IPS-NIHi7 (cell line): ENCODE data around the gene COG2.
"Not testable (repeated sequence)": the region's sequence is repeated elsewhere in the genome, so short reads cannot be mapped to it uniquely, and the experiment has no call there.

Experiments
- DNase-seq: peaks from one replicate; pipeline ENCODE4 v3.0.0; 2012; ENCODE audit warnings: mixed read lengths; ENCODE audit errors: extremely low spot score

The COG2 gene

DNA sequence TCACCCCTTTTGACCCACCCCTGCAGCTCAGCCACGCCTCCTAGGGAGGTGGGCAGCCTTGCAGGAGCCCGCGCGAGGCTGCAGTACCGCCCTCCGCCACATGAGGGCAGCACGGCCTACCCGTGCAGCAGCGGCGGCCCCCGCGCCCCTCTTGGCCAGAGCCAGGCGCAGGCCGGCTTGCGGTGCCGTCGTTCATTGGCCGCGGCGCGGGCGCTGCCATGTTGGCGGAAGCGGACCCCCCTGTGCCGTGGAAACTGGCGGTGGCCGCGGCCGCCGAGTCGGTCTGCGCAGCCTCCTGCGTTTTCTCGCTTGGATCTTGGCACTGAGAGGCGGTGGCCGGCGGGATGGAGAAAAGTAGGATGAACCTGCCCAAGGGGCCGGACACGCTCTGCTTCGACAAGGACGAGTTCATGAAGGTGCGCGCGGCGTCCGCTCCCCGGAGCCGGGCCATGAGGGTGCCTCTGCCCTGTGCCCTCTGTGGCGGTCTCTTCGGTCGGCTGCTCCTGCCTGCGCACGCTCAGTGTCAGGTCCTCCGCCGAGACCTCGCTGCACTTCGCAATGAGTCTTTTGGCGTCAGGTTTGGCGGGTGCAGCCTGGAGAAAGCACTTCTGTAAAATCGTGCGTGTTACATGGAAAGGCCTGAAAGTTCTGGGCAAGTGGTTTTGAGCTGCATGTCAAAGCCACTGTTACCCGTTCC lies at the start of gene COG2:
COG2 (plus strand) TSS at position 219 of the 697 bp plus-strand sequence; CDS start at position 345, 126 bp downstream.
- peak; percentile 99 for DNase-seq

- DNase-seq: no peak
Observed at GRCh38 chr1:230592848-230593414, 49.4 kb upstream of the COG2 start.

DNA sequence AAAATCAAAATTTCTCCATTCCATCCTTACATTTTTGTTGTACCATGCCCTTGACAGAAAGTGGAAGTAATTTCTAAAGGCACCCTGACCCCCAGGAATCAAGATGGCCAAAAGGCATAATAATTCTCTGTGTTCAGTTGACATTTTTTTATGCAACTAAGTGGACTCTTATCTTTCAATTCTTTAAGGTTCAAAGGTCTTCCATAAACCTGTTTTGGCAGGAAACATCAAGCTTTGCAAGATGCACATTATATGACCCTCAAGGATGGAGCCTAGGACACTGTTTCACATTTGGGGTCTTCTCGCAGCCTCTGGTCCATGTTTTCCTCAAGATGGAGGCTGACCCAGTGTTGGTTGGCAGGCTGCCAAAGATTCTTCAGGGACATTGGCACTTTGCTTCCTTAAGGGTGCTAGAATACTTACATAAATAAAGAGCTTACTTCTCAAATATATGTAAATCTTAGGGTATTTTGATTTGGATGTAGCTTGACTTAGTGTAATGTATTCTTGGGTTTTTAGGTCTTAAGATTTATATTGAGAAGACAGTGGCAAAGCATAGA lies 48.0 kb upstream of the COG2 start:
- DNase-seq: no peak

GRCh38 chr1:230595181-230595580 lies 47.1 kb upstream of the COG2 start:
- DNase-seq: no peak

DNA sequence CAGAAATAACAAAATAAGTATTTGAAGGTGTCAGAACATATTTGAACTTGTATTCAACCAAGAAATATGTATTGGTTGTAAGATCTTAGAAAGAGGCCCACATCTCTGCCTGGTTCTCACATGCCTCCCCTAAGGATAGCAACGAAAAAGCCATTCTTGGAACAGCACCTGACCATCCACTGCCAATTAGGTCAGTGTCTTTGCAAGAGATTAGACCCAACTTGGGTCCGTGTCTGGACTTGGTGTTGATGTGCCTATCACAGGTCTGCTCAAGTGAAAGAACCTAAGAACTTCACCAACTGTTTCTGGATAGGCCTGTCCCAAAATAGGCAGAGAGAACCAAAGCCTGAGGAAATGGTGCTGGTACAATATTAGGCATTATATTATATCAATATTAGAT lies 46.0 kb upstream of the COG2 start:
- DNase-seq: no peak

GRCh38 chr1:230598745-230599144 lies 43.5 kb upstream of the COG2 start:
- DNase-seq: no peak

- DNase-seq: no peak
Observed at GRCh38 chr1:230599926-230600656, 42.2 kb upstream of the COG2 start.

- DNase-seq: not testable (repeated sequence)
Observed at GRCh38 chr1:230600657-230601400, 41.5 kb upstream of the COG2 start.

GRCh38 chr1:230609208-230609607 lies 33.1 kb upstream of the COG2 start:
- DNase-seq: no peak

- DNase-seq: no peak
Observed at GRCh38 chr1:230610589-230610988, 31.7 kb upstream of the COG2 start.

- no peak for DNase-seq
Observed at GRCh38 chr1:230611128-230611877, 31.0 kb upstream of the COG2 start.

DNA sequence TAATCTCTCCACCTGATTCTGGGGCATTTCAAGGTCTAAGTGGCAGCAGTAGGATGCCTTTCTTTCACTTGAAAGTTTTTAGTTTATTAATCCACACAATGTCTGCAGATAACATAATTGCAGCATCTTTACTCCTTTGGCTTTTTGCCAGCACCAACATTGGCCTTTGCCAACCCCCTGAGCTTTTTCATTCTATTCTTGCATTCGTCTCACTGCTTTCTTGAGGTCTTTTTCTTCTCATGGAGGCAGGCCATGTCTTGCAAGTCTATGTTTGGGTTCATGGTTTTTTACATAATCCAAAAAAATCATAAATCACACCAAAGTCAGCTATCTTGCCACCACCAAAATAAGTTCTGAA lies 30.4 kb upstream of the COG2 start:
- DNase-seq: no peak

GRCh38 chr1:230612651-230613050 lies 29.6 kb upstream of the COG2 start:
- DNase-seq: no peak

DNA sequence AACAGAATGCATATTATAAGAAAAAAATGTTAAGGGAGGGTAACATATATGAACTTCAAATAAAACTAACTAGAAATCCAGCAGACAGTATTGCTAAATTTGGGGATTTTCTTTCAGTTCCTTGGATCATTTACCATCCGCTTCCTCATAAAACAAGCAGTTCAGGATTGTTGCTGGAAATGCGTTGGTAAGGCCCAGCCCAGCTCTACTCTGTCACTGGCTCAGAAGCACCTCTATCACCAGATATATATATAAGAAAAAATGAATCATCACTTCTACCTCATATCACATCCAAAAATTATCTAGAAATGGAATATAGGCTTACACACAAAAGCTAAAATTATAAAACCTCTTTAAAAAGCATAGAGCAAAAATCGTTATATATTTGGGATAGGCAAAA lies 28.2 kb upstream of the COG2 start:
- DNase-seq: no peak

DNA sequence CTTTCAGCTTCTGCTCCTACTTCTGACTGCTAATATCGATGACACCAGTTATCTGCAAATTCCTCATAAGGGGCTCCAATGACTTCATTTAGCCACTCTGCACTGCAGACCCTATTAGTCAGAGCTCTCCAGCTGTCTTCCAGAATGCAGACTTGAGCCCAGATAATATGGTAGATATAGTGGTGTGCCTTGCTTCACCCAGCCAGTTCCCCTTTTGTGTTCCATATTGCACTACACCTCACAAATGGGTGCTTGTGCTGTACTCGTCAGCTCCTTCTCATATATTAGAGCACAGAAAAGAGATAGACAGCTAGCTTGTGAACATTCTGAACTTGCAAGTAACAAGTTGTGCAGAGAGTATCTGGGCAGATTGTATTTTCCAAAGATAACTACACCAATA lies 23.7 kb upstream of the COG2 start:
- DNase-seq: no peak

- no peak for DNase-seq
Observed at GRCh38 chr1:230620649-230621323, 21.5 kb upstream of the COG2 start.

GRCh38 chr1:230621324-230622030 lies 20.8 kb upstream of the COG2 start:
- no peak for DNase-seq

DNA sequence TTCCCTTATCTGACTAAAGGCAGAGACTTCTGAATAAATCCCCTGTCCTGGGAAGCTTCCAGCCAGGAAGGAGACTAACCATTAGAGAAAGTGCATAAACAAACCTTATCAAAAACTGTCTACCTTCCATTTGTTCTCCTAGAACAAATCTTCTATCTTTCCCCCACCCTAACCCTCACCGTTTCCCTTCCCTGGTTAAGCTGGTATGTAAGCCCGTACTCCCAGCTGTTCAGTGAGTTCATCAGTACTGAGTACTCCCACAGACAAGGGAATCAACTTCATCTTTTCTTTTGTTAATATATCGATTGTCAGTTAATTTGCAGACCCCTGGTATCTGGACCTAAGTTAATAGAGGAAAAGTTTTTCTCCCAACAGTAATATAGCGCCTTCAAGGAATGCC lies 20.1 kb upstream of the COG2 start:
- DNase-seq: no peak

- DNase-seq: no peak
Observed at GRCh38 chr1:230624097-230624713, 18.1 kb upstream of the COG2 start.

GRCh38 chr1:230626232-230626631 lies 16.0 kb upstream of the COG2 start:
- DNase-seq: no peak
